ENCODE results near the gene ADRA2C. TPM values are rescaled to one million over a fixed set of nuclear protein-coding genes. Genes with fewer than 3 reads are reported as not detected.

Gene ADRA2C
- total and polyA plus RNA-seq, 2 experiments from 2014 or later: 3.0 to 16.6 TPM

GRCh38 chr4:3724319-3725231 lies 41.6 kb upstream of the ADRA2C start:
- H3K4me3 Mint-ChIP-seq: peak overlapping the region; percentile 53
- H3K27me3 Mint-ChIP-seq (ENCODE audit: insufficient read depth, low read depth, poor library complexity): peaks cover 22% of the 10 kb centered on the region
- Histone ChIP-seq H3K27me3 (ENCODE audit: insufficient read depth) (peaks cover 10% of the 10 kb centered on the region), H2AFZ (peak overlapping the region; percentile 18; the same call in 1 of the 2 replicates), H3K4me2 (peak overlapping the region; percentile 67), H3K36me3 (ENCODE audit: insufficient read depth) (no peaks in the 10 kb centered on the region), H3K27ac (ENCODE audit: low read depth) (no peak overlapping the region), H3K4me1 (ENCODE audit: insufficient read depth) (peaks cover 9% of the 10 kb centered on the region), H3K4me3 (peak overlapping the region; percentile 36; the same call in 1 of the 2 replicates), H4K20me1 (replicated peaks; ENCODE audit: insufficient read depth) (no peaks in the 10 kb centered on the region), H3K9me2 (ENCODE audit: insufficient read depth) (no peaks in the 10 kb centered on the region), H3F3A (replicated peaks; ENCODE audit: low read depth) (0 out of 2 replicates have a peak, but pooled peaks cover 5% of the 10 kb centered on the region), H3K79me2 (replicated peaks; ENCODE audit: insufficient read depth) (no peaks in the 10 kb centered on the region)
- peak; percentile 37 for DNase-seq (ENCODE audit: low spot score)
- H3K27ac Mint-ChIP-seq: no peak overlapping the region
- ATAC-seq: peak; percentile 52
- no peaks in the 10 kb centered on the region for H3K9me3 Mint-ChIP-seq
- H3K4me1 Mint-ChIP-seq: peaks cover 19% of the 10 kb centered on the region
- no peaks in the 10 kb centered on the region for H3K36me3 Mint-ChIP-seq (ENCODE audit: low read depth)
- no peak for TF ChIP-seq ZNF114 (CRISPR knock-in tag; IDR thresholded peaks at IDR 0.05)
- no peak for TF ChIP-seq ZNF331 (CRISPR knock-in tag; IDR thresholded peaks at IDR 0.05; ENCODE audit: low read depth)
- TF ChIP-seq ZNF462 (CRISPR knock-in tag; IDR thresholded peaks at IDR 0.05): no peak
- no peak for TF ChIP-seq NANOG (IDR thresholded peaks at IDR 0.05; ENCODE audit: borderline replicate concordance)
- no peak for TF ChIP-seq JUNB (IDR thresholded peaks at IDR 0.05; ENCODE audit: unreplicated experiment)
- no peak for TF ChIP-seq CREB1 (CRISPR knock-in tag; IDR thresholded peaks at IDR 0.05; ENCODE audit: low read depth)
- TF ChIP-seq EZH2 (IDR thresholded peaks at IDR 0.05; ENCODE audit: low read depth, unreplicated experiment): no peak
- TF ChIP-seq POLR2AphosphoS5 (IDR thresholded peaks at IDR 0.05; ENCODE audit: low read depth): no peak
- TF ChIP-seq, protein P1, sequence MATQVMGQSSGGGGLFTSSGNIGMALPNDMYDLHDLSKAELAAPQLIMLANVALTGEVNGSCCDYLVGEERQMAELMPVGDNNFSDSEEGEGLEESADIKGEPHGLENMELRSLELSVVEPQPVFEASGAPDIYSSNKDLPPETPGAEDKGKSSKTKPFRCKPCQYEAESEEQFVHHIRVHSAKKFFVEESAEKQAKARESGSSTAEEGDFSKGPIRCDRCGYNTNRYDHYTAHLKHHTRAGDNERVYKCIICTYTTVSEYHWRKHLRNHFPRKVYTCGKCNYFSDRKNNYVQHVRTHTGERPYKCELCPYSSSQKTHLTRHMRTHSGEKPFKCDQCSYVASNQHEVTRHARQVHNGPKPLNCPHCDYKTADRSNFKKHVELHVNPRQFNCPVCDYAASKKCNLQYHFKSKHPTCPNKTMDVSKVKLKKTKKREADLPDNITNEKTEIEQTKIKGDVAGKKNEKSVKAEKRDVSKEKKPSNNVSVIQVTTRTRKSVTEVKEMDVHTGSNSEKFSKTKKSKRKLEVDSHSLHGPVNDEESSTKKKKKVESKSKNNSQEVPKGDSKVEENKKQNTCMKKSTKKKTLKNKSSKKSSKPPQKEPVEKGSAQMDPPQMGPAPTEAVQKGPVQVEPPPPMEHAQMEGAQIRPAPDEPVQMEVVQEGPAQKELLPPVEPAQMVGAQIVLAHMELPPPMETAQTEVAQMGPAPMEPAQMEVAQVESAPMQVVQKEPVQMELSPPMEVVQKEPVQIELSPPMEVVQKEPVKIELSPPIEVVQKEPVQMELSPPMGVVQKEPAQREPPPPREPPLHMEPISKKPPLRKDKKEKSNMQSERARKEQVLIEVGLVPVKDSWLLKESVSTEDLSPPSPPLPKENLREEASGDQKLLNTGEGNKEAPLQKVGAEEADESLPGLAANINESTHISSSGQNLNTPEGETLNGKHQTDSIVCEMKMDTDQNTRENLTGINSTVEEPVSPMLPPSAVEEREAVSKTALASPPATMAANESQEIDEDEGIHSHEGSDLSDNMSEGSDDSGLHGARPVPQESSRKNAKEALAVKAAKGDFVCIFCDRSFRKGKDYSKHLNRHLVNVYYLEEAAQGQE (IDR thresholded peaks at IDR 0.05; ENCODE audit: unreplicated experiment): no peak
- TF ChIP-seq EZH2phosphoT487 (IDR thresholded peaks at IDR 0.05; ENCODE audit: unreplicated experiment): no peak
- no peak for TF ChIP-seq ETS1 (IDR thresholded peaks at IDR 0.05)
- TF ChIP-seq STAT1 (IDR thresholded peaks at IDR 0.05; ENCODE audit: unreplicated experiment): no peak
- TF ChIP-seq CTCF (conservative IDR thresholded peaks at IDR 0.05; ENCODE audit: low read depth in 2 of 2): no peak

Data from GM23338 (cell line).